AG08395 (cell line): ENCODE measurements around the gene NPLOC4.
"Not testable (repeated sequence)": the region's sequence is repeated elsewhere in the genome, so short reads cannot be mapped to it uniquely, and the experiment has no call there.

Experiments
- DNase-seq: peaks from one replicate; pipeline ENCODE4 v3.0.0; 2012; ENCODE audit warnings: mixed read lengths, low spot score

NPLOC4 gene

DNA sequence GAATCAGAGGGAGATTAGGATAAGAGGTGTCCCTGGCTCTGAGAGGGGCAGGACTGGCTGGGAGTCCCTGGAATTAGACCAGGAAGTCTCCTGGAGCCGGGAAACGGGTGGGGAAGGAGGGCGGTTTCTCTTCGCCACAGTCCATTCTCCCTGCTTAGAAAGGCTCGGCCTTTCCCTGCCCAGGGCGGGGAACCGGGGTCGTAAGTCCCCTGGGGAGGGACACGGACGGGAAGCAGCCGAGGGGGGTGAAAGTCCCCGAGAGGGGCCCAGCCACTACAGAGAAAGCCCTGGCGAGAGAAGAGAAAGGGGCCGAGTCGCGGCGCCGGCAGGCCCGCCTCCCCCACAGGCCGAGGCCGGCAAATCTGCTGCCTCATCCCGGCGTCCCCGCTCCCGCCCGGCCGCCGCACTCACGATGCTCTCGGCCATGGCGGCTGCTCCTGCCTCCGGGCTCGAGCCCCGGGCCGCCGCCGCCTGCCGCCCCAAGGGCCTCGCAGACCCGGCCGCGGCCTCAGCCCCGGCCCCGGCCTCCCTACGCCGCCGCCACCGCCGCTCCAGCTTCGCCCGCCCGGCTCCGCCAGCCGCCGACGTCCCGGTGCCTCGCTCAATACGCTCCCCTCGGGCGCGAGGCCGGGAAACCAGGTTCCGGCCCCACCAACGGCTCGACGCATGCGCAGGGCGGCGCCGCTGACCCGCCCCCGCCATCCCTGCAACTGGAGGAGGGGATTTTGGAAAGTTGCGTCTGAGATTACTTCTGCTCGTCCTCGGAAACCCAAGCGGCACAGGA is at the start of gene NPLOC4, which contains the start of gene TSPAN10:
TSS of gene NPLOC4 (minus strand) at position 608 of the 784 bp plus-strand sequence. CDS start at position 426, 182 bp downstream.
TSS of gene TSPAN10 (plus strand) at position 692 of the 784 bp plus-strand sequence. CDS start 5,217 bp downstream, outside the sequence.
- peak; percentile 99 for DNase-seq

DNA sequence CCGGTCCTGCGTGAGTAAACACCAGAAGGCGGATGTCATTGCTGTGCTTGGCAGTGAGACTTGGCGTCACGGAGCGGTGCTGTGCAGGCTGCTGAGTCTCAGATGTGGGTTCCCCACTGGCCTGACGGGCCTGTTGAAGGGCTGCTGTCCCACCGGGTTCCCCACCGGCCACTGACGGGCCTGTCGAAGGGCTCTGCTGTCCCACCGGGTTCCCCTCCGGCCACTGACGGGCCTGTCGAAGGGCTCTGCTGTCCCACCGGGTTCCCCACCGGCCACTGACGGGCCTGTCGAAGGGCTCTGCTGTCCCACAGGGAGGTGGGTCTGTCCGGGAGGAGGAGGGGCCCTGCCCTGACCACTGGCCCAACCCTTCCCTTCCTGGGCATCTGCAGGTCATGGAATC is 49.7 kb upstream of the NPLOC4 start:
- no peak for DNase-seq

DNA sequence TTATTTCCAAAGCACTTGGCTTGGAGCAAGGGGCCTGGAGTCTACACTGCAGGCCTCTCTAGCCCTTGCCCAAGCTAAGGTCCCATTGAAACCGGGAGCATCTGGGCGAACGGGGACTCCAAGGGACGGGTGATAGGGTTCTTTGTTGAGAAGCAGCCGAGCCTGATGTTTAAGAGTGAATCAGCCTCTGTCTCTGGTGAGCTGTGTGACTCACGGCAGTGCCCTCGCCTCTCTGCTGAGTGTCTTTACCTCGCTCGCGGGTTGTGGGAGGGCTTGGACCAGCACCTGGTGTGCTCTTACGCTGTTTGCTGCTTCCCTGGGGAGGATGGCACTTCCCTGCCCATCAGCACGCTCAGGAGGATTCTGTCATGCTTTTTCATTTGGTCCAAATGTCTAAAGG is 48.2 kb upstream of the NPLOC4 start:
- DNase-seq, result peak; percentile 69

DNA sequence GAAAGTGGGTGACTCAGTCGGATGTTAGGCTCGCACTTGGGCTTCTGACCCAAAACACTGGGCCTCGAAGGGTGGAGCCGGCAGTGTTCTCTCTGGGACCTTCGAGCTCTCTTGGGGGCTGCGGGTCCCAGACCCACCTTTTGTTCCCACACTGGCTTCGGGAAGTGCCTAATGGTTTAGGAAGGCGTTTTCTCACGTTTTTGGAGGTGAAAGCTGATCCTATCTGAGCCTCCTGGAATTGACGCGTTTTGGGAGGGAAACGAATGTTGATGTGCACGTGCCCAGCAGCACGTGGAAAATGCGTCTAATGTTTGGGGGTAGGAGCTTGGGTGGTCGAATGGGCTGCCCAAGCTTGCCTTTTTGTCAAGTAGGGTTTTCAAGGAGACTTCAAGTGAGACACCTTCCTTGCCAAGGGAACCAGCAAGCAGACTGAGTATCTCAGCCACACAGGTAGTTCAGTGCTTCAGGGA is 47.6 kb upstream of the NPLOC4 start:
- peak; percentile 89 for DNase-seq

DNA sequence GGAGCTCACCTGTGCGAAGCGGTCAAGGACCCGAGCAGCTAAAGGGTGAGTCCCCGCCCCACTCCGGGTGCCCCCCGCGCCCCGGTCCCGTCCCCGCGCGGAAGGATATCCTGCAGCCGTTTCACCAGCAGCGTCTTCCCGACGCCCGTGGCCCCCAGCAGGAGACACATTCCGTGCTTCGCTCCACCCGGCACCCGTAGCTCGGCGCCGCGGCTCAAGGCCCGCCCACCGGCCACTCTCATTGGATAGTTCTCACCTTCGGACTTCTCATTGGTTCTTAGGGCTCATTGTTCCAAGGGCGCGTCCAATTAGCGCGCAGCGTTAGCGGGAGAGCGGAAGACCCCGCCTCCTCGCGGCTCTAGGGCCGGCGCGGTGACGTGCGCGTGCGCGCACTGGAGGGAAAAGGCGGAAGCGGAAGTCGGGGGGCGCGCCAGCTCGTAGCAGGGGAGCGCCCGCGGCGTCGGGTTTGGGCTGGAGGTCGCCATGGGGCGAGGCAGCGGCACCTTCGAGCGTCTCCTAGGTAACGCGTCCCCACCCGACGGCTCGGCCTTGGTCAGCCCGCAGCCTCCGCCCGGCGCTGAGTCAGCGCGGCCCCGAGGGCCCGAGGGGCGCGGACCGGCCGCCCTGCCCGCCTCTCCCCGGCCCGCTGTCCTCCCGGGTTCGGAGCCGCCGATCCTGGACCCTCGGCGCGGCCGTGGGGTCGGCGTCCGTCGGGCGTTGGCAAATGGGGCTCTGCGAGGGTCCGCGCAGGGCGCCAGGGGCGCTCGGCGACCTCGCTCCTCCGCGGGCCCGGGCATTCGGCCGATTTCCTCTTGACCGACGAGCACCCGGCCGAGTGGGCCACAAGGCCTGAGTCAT is 46.9 kb upstream of the NPLOC4 start, which contains the start of the genes ARL16 and HGS:
TSS of gene ARL16 (minus strand) at position 214 of the 858 bp plus-strand sequence. CDS start at position 170, 44 bp downstream.
TSS of gene HGS (plus strand) at position 428 of the 858 bp plus-strand sequence. CDS start at position 484, 56 bp downstream.
- peak; percentile 100 for DNase-seq

DNA sequence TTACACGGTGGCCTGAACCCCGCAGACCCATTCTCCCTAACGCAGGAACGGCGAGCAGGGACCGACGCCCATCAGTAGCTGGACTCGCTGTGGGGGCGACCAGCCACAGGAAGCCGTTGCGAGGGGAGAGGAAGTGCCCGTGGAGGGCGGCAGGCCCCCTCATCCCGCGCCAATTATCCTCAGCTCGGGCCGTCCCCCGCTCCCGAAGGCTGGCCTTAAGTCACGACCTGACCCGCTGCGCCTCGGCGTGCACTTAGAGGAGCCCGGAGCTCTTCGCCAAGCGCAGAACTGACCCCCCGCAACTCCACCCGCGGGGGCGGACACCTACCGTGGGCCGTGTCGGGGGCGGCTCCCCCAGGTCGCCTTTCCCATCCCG is 46.3 kb upstream of the NPLOC4 start:
- no peak for DNase-seq

DNA sequence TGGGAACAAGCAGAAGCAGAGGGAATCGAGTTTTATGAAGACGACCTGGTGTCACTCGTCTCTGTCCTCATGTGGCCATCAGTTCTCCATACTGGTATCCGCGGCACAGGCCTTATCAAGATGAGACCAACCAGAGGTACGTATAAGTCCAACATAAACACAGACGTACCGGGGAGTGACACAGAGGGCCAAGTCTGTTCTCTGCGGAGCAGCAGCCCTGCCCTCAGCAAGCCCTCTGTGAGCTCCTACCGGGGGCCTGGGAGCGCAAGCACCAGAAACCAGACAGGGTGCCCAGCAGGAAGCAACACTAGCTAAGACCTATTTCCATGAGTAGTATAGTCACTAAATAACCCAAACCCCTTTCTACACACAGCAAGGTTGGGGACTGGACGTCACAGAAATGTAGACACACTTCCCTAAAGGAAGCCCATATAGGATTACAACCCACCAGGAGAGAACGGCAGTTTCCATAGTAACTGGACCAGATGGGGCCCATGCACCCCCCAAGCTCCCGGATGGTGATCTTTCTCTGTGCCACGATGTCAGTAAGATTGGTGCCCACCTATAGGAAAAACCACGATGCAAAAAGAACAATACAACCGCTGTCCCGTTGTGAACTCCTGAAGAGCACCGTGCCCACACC is 45.8 kb upstream of the NPLOC4 start:
- DNase-seq, result no peak

DNA sequence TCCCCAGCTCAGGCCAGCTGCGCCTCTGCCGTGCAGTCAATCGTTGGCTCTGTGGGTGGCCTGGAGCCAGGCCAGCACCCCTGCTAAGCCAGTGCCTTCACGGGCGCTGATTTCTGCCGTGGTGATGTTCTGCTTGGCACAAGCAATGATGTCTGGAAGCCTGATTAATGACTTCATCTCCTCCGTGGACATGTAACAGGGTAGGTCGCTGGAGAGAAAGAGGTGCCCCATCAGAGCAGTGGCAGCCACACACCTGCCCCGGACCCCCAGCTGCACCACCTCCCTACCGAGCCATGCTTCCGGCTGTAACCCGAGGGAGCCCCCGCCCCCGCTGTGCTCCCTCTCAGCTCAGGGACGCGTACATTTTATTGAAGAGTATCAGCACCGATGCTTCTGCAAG is 44.8 kb upstream of the NPLOC4 start:
- DNase-seq, result no peak

DNA sequence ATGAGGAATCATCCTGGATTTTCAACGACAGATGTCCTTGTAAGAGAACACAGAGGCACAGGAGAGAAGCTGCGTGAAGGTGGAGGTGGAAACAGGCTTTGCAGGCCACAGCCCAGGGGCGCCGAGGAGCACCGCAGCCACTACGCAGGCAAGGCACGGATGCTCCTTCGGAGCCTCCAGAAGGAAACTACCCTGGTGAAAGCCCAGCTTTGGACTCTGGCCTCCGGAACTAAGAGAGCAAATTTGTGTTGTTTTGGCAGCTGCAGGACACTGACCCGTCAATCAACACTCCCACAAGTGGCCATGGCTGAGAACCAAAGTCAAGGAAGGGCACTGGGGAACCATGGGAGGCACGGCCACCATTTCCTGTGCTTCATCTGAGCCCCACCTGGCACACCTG is 43.2 kb upstream of the NPLOC4 start:
- DNase-seq, result no peak

DNA sequence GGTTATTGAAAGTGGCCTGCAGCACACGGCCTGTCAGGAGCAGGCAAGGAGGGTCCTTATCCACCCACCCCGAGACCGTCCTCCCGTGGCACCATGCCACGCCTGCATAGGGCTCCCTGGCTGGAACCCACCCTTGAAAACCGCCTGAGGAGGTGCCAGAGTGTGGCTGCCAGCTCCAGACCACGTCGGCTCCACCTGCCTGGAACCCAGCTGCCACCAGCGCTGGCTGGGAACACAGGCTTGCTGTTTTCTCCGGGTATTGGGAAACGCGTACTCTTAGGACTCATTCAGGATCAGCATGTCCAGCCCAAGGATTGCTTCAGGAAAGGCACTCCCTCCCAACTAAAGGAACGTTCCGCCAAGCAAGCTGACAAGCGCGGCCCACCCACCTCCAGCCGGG is 40.0 kb upstream of the NPLOC4 start:
- DNase-seq, result no peak

DNA sequence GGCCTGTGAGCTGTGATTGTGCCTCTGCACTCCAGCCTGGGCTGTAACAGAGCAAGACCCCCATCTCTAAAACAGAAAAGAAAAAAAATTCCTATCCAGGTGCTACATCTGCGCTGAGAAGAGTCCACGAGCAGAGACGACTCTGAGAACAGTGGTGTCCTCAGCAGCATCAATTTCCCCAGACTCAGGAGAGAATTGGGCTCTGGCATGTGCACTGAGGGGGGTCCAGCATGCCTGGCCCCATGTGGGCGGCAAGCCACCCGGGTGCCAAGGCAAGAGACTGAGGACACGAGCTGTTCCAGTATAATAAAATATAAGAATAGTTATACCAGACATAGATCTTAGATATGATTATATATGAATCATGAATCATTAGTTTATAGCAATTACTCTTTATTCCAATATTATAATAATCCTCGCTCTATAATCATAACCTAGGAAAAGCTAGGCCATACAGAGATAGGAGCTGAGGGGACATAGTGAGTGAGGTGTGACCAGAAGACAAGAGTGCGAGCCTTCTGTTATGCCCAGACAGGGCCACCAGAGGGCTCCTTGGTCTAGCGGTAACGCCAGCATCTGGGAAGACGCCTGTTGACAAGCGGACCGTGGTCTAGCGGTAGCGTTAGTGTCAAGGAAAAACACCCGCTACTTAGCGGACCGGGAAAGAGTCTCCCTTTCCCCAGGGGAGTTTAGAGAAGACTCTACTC is 38.8 kb upstream of the NPLOC4 start:
- DNase-seq, result not testable (repeated sequence)

DNA sequence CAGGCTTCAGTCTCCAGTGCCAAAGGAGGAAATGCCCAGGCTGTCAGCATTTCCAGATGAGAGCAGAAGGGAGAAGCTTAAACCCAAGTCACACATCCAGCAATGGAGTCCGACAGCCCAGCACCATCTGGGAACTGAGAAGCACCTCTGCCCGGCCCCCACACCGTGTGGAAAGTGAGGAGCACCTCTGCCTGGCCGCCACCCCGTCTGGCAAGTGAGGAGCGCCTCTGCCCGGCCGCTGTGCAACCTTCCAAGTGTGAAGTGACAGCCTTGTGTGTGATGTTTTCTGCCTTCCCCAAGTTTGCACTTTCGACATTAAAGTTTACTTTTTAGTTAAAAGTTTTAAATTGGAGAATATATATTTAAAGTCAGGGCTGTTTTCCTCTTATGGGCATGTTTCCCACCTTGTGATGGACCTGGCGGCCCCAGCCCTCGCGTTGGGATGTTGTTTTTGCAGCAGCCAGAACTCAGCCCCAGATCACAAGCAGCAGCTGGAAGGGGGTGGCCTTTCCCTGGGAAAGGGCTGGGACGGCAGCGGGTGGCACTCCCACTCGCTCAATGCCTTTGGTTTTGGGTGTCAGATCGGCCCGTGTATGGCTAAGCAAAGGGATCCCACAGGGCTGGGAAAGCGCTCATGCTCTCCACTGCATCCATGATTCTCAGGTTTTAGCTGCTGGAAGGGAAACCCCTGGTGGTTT is 36.8 kb upstream of the NPLOC4 start:
- no peak for DNase-seq

DNA sequence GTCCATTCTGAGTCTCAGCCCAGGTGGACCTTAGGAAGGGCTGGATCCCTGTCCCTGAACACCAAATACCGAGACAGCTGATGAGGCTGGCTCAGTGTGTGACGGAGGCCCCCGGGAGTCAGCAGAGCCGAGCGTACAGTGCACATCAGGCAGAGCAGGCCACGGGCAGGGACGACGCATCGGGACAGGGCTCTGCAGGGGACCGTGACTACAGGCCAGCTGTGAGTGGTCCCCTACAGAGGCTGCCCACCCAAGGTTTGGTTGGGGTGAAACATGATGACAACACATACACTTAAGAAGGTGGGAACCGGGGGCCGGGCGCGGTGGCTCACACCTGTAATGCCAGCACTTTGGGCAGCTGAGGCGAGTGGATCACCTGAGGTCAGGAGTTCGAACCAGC is 36.0 kb upstream of the NPLOC4 start:
- DNase-seq, result no peak

DNA sequence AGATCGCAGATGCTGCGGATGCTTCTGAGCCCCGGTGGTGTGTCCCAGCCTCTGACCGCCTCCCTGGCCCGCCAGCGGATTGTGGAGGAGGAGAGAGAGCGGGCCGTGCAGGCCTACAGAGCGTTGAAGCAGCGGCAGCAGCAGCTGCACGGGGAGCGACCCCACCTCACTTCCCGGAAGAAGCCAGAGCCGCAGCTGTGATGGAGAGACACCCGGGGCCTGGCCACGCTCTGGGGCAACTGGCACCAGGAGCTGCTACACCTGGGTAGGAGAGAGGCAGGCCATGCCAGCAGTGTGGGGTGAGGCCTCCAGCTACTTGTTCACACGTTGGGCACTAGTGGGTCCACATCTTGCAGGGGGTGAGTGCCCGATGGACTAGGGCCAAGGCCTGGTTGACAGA is 35.6 kb upstream of the NPLOC4 start:
- DNase-seq, result no peak

DNA sequence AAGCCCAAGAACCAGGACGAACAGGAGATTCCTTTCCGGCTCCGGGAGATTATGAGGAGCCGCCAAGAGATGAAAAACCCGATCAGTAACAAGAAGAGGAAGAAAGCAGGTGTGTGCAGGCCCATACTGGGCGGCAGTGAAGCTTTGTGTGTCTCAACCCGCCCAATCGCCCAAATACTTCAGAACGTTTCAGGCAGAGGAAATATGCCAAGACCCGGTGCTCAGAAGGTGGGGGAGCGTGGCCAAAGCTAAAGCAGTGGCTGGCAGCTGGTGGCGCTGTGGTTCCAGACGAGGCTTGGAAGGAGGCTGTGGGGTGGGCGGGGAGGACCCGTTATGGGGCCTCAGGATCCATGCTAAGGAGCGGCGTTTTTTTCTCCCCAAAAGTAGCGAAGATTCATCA is 30.8 kb upstream of the NPLOC4 start:
- no peak for DNase-seq

DNA sequence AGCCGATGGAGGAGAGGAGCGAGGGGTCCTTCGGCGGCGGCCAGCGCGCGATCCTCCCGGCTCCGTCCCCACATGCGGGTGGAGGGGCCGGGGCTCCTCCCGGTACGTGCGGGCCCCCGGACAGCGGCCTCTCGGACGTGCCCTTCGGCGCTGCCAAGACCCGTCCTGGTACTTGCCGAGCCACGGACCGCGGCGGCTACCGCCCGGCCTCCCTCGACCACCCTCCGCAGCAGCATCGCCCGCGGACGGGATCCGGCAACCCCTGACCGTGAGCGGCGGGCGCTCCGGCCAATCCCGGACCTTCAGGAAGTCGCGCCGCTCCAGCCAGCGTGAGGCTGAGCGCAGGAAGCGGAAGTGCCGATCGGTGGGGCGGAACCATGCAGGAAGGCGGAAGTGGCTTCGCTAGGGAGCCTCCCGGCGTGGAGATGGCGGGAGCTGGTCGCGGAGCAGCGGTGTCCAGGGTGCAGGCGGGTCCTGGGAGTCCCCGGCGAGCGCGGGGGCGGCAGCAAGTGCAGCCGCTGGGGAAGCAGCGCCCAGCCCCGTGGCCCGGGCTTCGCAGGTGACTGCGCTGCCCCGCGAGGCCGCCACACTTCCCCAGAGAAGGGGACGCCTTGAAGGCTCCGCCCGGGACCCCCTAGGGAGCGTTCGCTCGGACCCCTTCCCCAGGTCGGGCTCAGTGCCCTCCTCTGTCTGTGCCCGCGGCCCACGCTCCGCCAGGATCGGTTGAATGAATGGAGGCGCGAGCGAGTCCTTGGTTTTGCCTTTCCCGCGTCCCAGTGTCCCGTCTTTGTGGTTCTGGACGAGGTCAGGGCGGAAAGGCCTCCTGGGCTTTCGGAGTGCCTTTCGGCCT is 29.7 kb upstream of the NPLOC4 start, which contains the start of the genes CCDC137 and OXLD1:
TSS of gene CCDC137 (plus strand) at position 396 of the 850 bp plus-strand sequence. CDS start at position 426, 30 bp downstream.
TSS of gene OXLD1 (minus strand) at position 264 of the 850 bp plus-strand sequence. CDS start at position 236, 28 bp downstream.
- peak; percentile 98 for DNase-seq

DNA sequence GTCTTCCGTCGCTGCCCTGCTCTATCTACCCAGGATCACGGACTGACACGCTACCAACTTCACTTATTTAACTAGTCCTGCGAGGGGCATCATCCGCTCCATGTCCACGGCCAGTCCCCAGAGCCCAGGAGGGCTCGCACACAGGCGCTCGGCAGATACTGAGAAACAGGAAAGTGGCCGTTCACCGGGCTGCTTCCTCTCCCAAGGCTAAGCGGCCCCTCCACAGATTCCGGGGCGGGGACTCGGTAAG is 29.1 kb upstream of the NPLOC4 start:
- no peak for DNase-seq

DNA sequence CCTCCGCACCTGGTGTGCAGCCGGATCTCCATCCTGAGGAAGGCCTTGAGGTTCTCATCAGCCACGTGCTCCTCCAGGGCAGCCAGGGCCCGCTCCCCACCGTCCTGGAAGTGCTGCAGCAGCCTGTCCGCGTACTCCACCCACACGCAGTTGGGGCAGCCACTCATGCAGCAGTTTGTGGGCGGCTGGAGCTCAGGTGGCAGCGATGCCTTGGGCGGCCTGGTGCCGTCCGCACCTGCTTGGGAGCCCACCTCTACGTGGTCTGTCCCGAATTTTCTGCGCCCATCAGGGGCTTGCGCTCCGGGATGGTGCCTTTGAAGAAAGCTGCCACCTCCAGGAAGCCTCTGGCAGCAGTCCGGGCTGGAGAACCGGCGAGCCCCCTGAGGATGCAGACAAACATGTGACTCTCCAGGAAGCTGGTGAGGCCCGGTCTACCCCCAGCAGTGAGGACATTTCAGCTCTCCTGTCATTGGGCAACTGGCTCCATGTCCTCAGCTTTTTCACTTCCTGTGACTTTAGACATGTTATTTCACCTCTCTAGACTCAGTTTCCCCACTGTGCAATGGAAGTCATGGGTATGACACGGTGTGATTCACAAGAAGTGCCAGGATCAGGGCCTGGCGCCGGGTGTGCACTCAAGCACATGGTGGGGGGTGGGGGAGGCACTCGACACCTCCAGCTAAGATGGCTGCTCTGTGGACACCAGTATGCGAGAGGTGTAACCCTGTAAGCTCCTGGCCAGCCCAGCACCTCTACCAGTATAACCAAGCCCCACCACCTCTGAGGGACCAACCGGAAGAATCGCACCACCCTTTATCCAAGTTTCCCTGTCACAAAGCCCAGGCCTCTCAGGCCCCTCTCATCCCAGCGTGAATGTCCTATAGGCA is 28.5 kb upstream of the NPLOC4 start:
- DNase-seq, result no peak

DNA sequence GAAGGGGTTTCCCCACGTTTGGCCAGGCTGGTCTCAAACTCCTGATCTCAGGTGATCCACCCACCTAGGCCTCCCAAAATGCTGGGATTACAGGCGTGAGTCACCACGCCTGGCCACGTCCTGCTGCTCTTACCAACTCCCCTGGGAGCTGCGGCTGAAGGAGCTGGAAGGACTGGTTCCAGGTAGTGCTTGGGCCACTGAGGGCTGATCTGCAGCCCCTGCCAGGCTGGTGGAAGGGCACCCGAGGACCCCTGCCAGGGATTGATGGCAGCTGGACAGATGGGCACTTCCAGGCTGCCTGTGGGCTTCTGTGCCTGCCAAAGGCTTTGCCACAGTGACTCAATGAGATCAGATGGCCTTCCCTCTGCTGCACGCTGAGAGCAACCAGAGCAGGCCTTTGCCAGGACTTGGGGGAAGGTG is 27.1 kb upstream of the NPLOC4 start:
- DNase-seq, result no peak
